Neural progenitor cell (in vitro differentiated cells): ENCODE data around the gene TXN.

Experiments
- CTCF ChIP-seq: fragments of 200-600 bp; sonication (generic); IDR thresholded peaks from 2 replicates; pipeline ENCODE4 v1.5.1; 2017; ENCODE audit warnings: antibody characterized with exemption, mild to moderate bottlenecking
- EZH2 ChIP-seq: fragments of 200-600 bp; sonication (generic); IDR thresholded peaks from 2 replicates; pipeline ENCODE4 v1.6.1; 2017; ENCODE audit warnings: antibody characterized with exemption, mild to moderate bottlenecking, moderate library complexity
- EZH2phosphoT487 ChIP-seq: fragments of 200-600 bp; sonication (generic); IDR thresholded peaks from 2 replicates; pipeline ENCODE4 v1.6.1; 2017; ENCODE audit warnings: antibody characterized with exemption

- TF ChIP-seq CTCF, result no peak
- no peak for TF ChIP-seq EZH2
- no peak for TF ChIP-seq EZH2phosphoT487
Measured at GRCh38 chr9:110202232-110202631, 54.1 kb downstream of the TXN start.
